GM23338 (cell line): ENCODE results near the gene SACS. TPM values are rescaled to one million over a fixed set of nuclear protein-coding genes. Genes with fewer than 3 reads are reported as not detected.

Source experiments
- ATAC-seq: fragments of 200-7000 bp; cut with Tn5 transposase; 3 replicates; pipeline ENCODE4 v1.9.1; 2020
- DNase-seq: peaks from one replicate; pipeline ENCODE4 v3.0.0-alpha.2; 2015; ENCODE audit warnings: low spot score
- H2AFZ ChIP-seq: fragments of 200-600 bp; sonication (generic); 2 replicates; pipeline ENCODE4 v1.8.0; 2016; ENCODE audit warnings: antibody characterized with exemption, mild to moderate bottlenecking, moderate library complexity
- H3F3A ChIP-seq: fragments of 200-600 bp; sonication (generic); replicated peaks from 2 replicates; pipeline ENCODE4 v1.8.0; 2017; ENCODE audit warnings: antibody characterized with exemption, mixed run types, low read depth
- H3K27ac ChIP-seq: fragments of 200-600 bp; sonication (generic); 2 replicates; pipeline ENCODE4 v1.6.1; 2016; ENCODE audit warnings: low read depth
- H3K27me3 ChIP-seq: fragments of 200-600 bp; sonication (generic); 2 replicates; pipeline ENCODE4 v1.8.0; 2016; ENCODE audit warnings: mild to moderate bottlenecking, mixed run types, moderate library complexity; ENCODE audit not compliant: insufficient read depth
- H3K36me3 ChIP-seq: fragments of 200-600 bp; sonication (generic); 2 replicates; pipeline ENCODE4 v1.8.0; 2016; ENCODE audit warnings: mild to moderate bottlenecking; ENCODE audit not compliant: insufficient read depth
- H3K4me1 ChIP-seq: fragments of 200-600 bp; sonication (generic); 2 replicates; pipeline ENCODE4 v1.8.0; 2016; ENCODE audit warnings: mild to moderate bottlenecking, moderate library complexity; ENCODE audit not compliant: insufficient read depth
- H3K4me2 ChIP-seq: fragments of 200-600 bp; sonication (generic); 2 replicates; pipeline ENCODE4 v1.7.1; 2017; ENCODE audit warnings: mixed run types
- H3K4me3 ChIP-seq: fragments of 200-600 bp; sonication (generic); 2 replicates; pipeline ENCODE4 v1.6.1; 2016; ENCODE audit warnings: mixed run types
- H3K79me2 ChIP-seq: fragments of 200-600 bp; sonication (generic); replicated peaks from 2 replicates; pipeline ENCODE4 v1.8.0; 2017; ENCODE audit warnings: mild to moderate bottlenecking; ENCODE audit not compliant: insufficient read depth
- H3K9me2 ChIP-seq: fragments of 200-600 bp; sonication (generic); 2 replicates; pipeline ENCODE4 v1.8.0; 2017; ENCODE audit not compliant: insufficient read depth
- H4K20me1 ChIP-seq: fragments of 200-600 bp; sonication (generic); replicated peaks from 2 replicates; pipeline ENCODE4 v1.8.0; 2017; ENCODE audit warnings: mild to moderate bottlenecking; ENCODE audit not compliant: insufficient read depth
- H3K27ac Mint-ChIP-seq: 2 replicates; pipeline ENCODE4 v1.8.0; 2020; ENCODE audit warnings: inconsistent platforms, mild to moderate bottlenecking, moderate library complexity, mixed read lengths
- H3K27me3 Mint-ChIP-seq: 3 replicates; pipeline ENCODE4 v1.8.0; 2022; ENCODE audit warnings: low read depth, mild to moderate bottlenecking, moderate library complexity, mixed read lengths, inconsistent platforms; ENCODE audit not compliant: insufficient read depth, poor library complexity
- H3K36me3 Mint-ChIP-seq: 3 replicates; pipeline ENCODE4 v1.8.0; 2021; ENCODE audit warnings: low read depth, mild to moderate bottlenecking, inconsistent platforms, moderate library complexity, mixed read lengths
- H3K4me1 Mint-ChIP-seq: 3 replicates; pipeline ENCODE4 v1.8.0; 2020; ENCODE audit warnings: mild to moderate bottlenecking, inconsistent platforms, mixed read lengths
- H3K4me3 Mint-ChIP-seq: 3 replicates; pipeline ENCODE4 v1.8.0; 2021; ENCODE audit warnings: moderate library complexity, mild to moderate bottlenecking, inconsistent platforms, mixed read lengths
- H3K9me3 Mint-ChIP-seq: 3 replicates; pipeline ENCODE4 v1.8.0; 2020; ENCODE audit warnings: moderate library complexity, mild to moderate bottlenecking, inconsistent platforms, mixed read lengths
- CREB1 ChIP-seq: fragments of 250-450 bp; sonication (Bioruptor Pico); IDR thresholded peaks from 2 replicates; pipeline ENCODE4 v1.5.0; 2020; ENCODE audit warnings: low read depth, mild to moderate bottlenecking, moderate library complexity
- EZH2 ChIP-seq: fragments of 200-600 bp; sonication (generic); IDR thresholded peaks from one replicate; pipeline ENCODE4 v1.8.0; 2017; ENCODE audit warnings: antibody characterized with exemption, mild to moderate bottlenecking, low read depth; ENCODE audit not compliant: unreplicated experiment
- EZH2phosphoT487 ChIP-seq: fragments of 200-600 bp; sonication (generic); IDR thresholded peaks from one replicate; pipeline ENCODE4 v1.8.1; 2018; ENCODE audit warnings: antibody characterized with exemption; ENCODE audit not compliant: unreplicated experiment
- JUNB ChIP-seq: IDR thresholded peaks from one replicate; pipeline ENCODE4 v1.6.1; 2016; ENCODE audit warnings: antibody characterized with exemption; ENCODE audit not compliant: unreplicated experiment
- NANOG ChIP-seq: IDR thresholded peaks from 2 replicates; pipeline ENCODE4 v1.6.1; 2016; ENCODE audit warnings: antibody characterized with exemption, borderline replicate concordance
- POLR2AphosphoS5 ChIP-seq: IDR thresholded peaks from 2 replicates; pipeline ENCODE4 v1.6.1; 2016; ENCODE audit warnings: antibody characterized with exemption, low read depth
- STAT1 ChIP-seq: IDR thresholded peaks from one replicate; pipeline ENCODE4 v1.6.1; 2016; ENCODE audit warnings: antibody characterized with exemption; ENCODE audit not compliant: unreplicated experiment
- ZNF114 ChIP-seq: fragments of 250-450 bp; sonication (Bioruptor Pico); IDR thresholded peaks from 2 replicates; pipeline ENCODE4 v1.5.0; 2020; ENCODE audit warnings: mild to moderate bottlenecking, moderate library complexity
- ZNF331 ChIP-seq: fragments of 250-450 bp; sonication (Bioruptor Pico); IDR thresholded peaks from 2 replicates; pipeline ENCODE4 v1.5.0; 2020; ENCODE audit warnings: low read depth, mild to moderate bottlenecking, moderate library complexity
- ZNF462 ChIP-seq: fragments of 250-450 bp; sonication (Bioruptor Pico); IDR thresholded peaks from 2 replicates; pipeline ENCODE4 v1.5.0; 2020; ENCODE audit warnings: mild to moderate bottlenecking, moderate library complexity
- polyA plus RNA-seq: library from polyadenylated mRNA; unstranded; fragments of >200 nt; fragmentation: Nextera tagmentation; extraction: Ambion mirVana; gene quantifications from 2 replicates; pipeline ENCODE4 v1.2.1, GENCODE V29; 2016
- total RNA-seq: library from RNA; depleted of rRNA; stranded (reverse); fragments of >200 nt; shearing (Covaris generic); gene quantifications from 2 replicates; pipeline ENCODE4 v1.2.3, GENCODE V29; 2014
- TF ChIP-seq, protein P1 (sequence below): IDR thresholded peaks from one replicate; pipeline ENCODE4 v1.6.1; 2018; ENCODE audit warnings: antibody characterized with exemption; ENCODE audit not compliant: unreplicated experiment

The SACS gene
- total and polyA plus RNA-seq, 2 experiments from 2014 or later: 13.8 to 58.7 TPM

GRCh38 chr13:23391752-23392151, 41.8 kb downstream of the SACS start (continued):
- TF ChIP-seq EZH2: no peak
- no peak for TF ChIP-seq EZH2phosphoT487
- TF ChIP-seq ZNF331 (CRISPR knock-in tag): no peak
- no peak for TF ChIP-seq ZNF114 (CRISPR knock-in tag)
- TF ChIP-seq NANOG: no peak
- TF ChIP-seq POLR2AphosphoS5: no peak
- no peak for TF ChIP-seq CREB1 (CRISPR knock-in tag)
- TF ChIP-seq, protein P1, sequence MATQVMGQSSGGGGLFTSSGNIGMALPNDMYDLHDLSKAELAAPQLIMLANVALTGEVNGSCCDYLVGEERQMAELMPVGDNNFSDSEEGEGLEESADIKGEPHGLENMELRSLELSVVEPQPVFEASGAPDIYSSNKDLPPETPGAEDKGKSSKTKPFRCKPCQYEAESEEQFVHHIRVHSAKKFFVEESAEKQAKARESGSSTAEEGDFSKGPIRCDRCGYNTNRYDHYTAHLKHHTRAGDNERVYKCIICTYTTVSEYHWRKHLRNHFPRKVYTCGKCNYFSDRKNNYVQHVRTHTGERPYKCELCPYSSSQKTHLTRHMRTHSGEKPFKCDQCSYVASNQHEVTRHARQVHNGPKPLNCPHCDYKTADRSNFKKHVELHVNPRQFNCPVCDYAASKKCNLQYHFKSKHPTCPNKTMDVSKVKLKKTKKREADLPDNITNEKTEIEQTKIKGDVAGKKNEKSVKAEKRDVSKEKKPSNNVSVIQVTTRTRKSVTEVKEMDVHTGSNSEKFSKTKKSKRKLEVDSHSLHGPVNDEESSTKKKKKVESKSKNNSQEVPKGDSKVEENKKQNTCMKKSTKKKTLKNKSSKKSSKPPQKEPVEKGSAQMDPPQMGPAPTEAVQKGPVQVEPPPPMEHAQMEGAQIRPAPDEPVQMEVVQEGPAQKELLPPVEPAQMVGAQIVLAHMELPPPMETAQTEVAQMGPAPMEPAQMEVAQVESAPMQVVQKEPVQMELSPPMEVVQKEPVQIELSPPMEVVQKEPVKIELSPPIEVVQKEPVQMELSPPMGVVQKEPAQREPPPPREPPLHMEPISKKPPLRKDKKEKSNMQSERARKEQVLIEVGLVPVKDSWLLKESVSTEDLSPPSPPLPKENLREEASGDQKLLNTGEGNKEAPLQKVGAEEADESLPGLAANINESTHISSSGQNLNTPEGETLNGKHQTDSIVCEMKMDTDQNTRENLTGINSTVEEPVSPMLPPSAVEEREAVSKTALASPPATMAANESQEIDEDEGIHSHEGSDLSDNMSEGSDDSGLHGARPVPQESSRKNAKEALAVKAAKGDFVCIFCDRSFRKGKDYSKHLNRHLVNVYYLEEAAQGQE: no peak
- TF ChIP-seq STAT1: no peak

- no peaks in the 10 kb centered on the region for H3K27me3 ChIP-seq
- no peaks in the 10 kb centered on the region for H3F3A ChIP-seq
- TF ChIP-seq ZNF331 (CRISPR knock-in tag) (no peak), CREB1 (CRISPR knock-in tag) (no peak), ZNF114 (CRISPR knock-in tag) (no peak), STAT1 (no peak), EZH2 (no peak), JUNB (no peak), EZH2phosphoT487 (no peak), POLR2AphosphoS5 (no peak), ZNF462 (CRISPR knock-in tag) (no peak)
- TF ChIP-seq, protein P1: no peak
These were observed 47.0 kb downstream of the SACS start for GRCh38 chr13:23386533-23386932.

More at GRCh38 chr13:23386533-23386932, 47.0 kb downstream of the SACS start:
- Histone ChIP-seq H3K27ac (no peak overlapping the region), H3K4me1 (no peaks in the 10 kb centered on the region), H4K20me1 (no peaks in the 10 kb centered on the region), H2AFZ (no peak overlapping the region), H3K79me2 (no peaks in the 10 kb centered on the region), H3K9me2 (peaks cover 17% of the 10 kb centered on the region; the same call in 1 of the 2 replicates), H3K36me3 (no peaks in the 10 kb centered on the region), H3K4me3 (no peak overlapping the region), H3K4me2 (no peak overlapping the region)
- no peaks in the 10 kb centered on the region for H3K9me3 Mint-ChIP-seq
- DNase-seq (no peak), ATAC-seq (no peak)
- H3K4me1 Mint-ChIP-seq: peaks cover 3% of the 10 kb centered on the region
- no peaks in the 10 kb centered on the region for H3K27me3 Mint-ChIP-seq
- H3K4me3 Mint-ChIP-seq: no peak overlapping the region
- H3K36me3 Mint-ChIP-seq: no peaks in the 10 kb centered on the region
- no peak overlapping the region for H3K27ac Mint-ChIP-seq
